ENCODE data around the gene AMPD1. TPM values are rescaled to one million over a fixed set of nuclear protein-coding genes. Genes with fewer than 3 reads are reported as not detected.

AMPD1 gene
- total RNA-seq, 5 donors from 2014 or later (not counting 1 experiment from before 2014, with no cell fraction given) = 0.33 TPM; not detected in 4

Other genes starting within 250 kb of the AMPD1 start
- 10 to 100 TPM; 41.6 to 60.6 (median 47.3) TPM for gene TRIM33, start 184.3 kb downstream of the AMPD1 start, total RNA-seq
- 10 to 100 TPM; 29.6 to 77.7 (median 32.4) TPM for gene BCAS2, start 113.9 kb downstream of the AMPD1 start, total RNA-seq
- gene DENND2C, start 25.5 kb downstream of the AMPD1 start, total RNA-seq = 1 to 10 TPM in 1 of 5 donors, under 1 TPM in 4; 0.61 to 1.5 (median 0.79) TPM
- 10 to 100 TPM; 19.9 to 29.7 (median 22.1) TPM for gene NRAS, start 21.2 kb upstream of the AMPD1 start, total RNA-seq
- 100 to 1,000 TPM; 384 to 623 (median 411) TPM for gene CSDE1, start 62.4 kb upstream of the AMPD1 start, total RNA-seq
- 10 to 100 TPM; 46.4 to 51.2 (median 49.0) TPM for gene SIKE1, start 85.1 kb upstream of the AMPD1 start, total RNA-seq
- gene SYCP1, start 159.3 kb upstream of the AMPD1 start, total RNA-seq = not detected

Data from T-cell (primary cell).